ENCODE data around the gene TP53BP2.
"Not testable (repeated sequence)": the region's sequence is repeated elsewhere in the genome, so short reads cannot be mapped to it uniquely, and the experiment has no call there.

The TP53BP2 gene

DNA sequence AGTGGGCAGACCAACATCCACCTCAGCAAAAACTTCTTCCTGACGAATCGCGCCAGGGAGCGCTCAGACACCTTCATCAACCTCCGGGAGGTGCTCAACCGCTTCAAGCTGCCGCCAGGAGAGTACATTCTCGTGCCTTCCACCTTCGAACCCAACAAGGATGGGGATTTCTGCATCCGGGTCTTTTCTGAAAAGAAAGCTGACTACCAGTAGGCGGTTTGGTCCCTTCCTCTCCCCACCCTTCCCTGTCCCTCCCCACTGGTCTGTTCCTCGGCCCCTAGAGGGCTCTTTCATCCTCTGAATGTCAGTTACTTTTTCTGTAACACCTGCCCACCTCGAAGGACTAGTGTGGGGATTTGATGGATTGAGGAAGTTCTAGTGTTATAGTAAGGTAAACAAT is 86.5 kb downstream of the TP53BP2 start:
- no peak for DNase-seq

- no peak for DNase-seq
Measured at GRCh38 chr1:223758734-223759133, 87.0 kb downstream of the TP53BP2 start.

- DNase-seq = no peak
Measured at GRCh38 chr1:223756806-223757700, 88.7 kb downstream of the TP53BP2 start.

DNA sequence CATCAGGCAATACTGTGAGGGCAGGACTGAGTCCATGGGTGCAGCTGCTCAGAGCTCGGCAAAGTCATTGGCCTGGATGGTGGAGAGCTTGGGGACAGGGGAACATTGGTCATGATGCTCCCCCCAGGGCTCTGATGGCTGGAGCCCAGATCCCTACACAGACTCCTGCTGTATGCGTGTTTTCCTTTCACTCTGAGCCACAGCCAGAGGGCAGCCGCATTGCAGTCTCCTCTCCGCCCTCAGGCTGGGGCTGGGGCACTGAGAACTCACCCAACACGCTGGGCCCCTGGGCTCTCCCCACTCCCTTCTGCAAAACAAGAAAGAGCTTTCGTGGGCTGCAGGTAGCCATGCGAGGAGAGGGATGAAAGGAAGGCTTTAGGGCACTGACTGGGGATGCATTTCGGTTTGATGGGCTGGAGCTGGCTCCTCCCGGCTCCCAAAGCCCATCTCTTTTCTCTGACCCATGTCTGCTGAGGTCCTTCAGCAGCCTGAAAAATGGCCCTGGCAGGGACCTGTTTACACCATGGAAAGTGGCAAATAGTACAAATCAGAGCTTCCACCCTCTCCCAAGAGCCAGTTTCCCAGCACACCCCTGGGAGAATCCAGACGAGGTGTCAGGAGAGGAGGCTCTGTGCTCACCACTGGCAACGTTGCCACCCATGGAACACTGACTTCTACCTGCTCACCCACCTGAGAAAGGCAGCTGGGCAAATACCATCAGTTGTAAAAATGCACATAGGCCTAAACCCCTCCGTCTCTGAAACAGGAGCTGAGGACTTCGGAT is 89.6 kb downstream of the TP53BP2 start:
- DNase-seq = no peak

DNA sequence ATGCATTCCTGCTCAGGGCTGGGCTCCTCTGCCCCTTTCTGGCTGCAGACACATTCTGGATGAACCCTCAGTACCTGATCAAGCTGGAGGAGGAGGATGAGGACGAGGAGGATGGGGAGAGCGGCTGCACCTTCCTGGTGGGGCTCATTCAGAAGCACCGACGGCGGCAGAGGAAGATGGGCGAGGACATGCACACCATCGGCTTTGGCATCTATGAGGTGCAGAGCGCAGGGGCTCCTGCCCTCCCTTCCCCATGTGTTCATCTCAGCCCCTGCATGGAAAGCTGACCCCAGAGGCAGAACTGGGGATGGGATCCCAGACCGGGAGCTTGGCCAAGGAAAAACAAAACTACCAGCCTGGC is 90.3 kb downstream of the TP53BP2 start:
- DNase-seq = no peak

DNA sequence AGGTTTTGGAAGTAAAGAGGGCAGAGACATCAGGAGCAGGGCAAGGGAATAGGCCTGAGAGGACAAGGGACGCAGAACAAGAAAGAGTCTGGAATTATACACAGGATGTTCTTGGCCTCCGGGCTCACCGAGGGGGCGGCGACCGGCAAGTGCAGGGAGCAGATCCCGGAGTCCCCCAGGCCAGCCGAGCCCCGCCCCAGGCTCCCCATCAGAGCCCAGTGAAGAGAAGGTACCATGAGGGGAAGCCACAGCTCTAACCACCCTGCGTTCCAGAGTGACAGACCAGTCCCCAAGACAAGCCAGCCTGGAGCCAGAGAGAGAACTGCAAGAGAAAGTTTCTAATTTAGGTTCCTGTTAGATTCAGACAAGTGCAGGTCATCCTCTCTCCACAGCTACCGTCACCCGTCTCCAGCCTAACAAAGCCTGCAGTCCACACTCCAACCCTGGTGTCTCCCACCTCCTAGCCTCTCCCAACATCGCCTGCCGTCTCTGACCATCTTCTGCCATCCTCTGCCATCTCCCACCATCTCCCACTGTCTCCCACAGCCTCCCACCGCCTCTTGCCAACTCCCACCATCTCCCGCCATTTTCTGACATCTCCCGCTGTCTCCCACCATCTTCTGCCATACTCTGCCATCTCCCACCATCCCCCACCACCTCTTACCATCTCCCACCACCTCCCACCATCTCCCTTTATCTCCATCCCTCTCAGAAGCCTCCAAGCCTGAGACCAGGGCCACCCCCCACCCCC is 90.9 kb downstream of the TP53BP2 start:
- DNase-seq = no peak

DNA sequence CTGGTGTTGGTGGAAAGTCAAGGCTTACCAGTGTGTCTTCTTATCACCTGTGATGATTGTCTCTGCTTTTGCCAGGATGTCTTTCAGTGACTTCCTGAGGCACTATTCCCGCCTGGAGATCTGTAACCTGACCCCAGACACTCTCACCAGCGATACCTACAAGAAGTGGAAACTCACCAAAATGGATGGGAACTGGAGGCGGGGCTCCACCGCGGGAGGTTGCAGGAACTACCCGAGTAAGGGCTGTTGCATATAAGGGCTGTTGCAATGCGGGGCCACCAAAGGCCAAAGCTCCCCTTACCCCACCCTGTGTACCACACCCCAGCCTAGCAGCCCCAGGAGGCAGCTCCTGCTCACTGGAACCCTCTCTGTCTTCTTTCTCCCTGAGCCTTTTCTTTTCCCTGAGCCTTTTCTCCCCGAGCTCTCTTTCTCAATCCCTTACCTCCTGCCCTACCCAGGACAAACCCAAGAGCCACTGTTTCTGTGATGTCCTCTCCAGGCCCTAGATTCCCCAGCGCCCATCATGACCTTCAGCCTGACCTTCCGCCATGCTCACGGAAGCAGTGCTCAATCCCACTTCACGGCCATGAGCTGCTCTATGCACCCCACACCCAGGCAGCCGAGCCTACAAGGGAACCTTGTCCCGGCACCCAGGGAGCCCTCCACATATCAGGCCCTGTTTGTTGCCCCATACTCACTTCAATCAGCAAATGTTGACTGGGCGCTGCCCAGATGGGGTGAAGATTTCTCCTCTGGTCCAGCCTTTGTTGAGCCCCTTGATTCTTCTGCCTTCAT is 92.8 kb downstream of the TP53BP2 start:
- no peak for DNase-seq

GRCh38 chr1:223751696-223752095 is 94.1 kb downstream of the TP53BP2 start:
- no peak for DNase-seq

- no peak for DNase-seq
Measured at GRCh38 chr1:223750730-223751570, 94.8 kb downstream of the TP53BP2 start.

GRCh38 chr1:223748773-223749733 is 96.7 kb downstream of the TP53BP2 start:
- no peak for DNase-seq

GRCh38 chr1:223748405-223748772 is 97.4 kb downstream of the TP53BP2 start:
- DNase-seq = no peak

GRCh38 chr1:223747838-223748335 is 97.9 kb downstream of the TP53BP2 start:
- DNase-seq = no peak

DNA sequence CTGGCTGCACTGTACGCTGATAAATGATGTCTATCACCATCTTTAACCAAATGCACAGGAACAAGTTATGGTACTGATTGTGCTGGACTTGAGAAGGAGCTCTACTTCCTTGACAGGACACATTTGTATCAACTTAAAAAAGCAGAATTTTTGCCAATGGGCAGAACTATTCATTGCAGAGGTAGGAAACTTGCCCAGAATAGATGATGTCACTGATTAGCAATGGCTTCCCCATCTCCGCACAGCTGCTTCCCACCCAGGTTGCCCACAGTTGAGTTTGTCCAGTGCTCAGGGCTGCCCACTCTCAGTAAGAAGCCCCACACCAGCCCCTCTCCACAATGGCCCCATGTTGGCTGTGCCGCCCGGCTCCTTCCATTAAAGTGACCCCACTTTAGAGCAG is 100.0 kb downstream of the TP53BP2 start:
- DNase-seq = no peak

GRCh38 chr1:223742856-223743517 is 102.8 kb downstream of the TP53BP2 start:
- DNase-seq = no peak

GRCh38 chr1:223741861-223742260 is 103.9 kb downstream of the TP53BP2 start:
- no peak for DNase-seq

DNA sequence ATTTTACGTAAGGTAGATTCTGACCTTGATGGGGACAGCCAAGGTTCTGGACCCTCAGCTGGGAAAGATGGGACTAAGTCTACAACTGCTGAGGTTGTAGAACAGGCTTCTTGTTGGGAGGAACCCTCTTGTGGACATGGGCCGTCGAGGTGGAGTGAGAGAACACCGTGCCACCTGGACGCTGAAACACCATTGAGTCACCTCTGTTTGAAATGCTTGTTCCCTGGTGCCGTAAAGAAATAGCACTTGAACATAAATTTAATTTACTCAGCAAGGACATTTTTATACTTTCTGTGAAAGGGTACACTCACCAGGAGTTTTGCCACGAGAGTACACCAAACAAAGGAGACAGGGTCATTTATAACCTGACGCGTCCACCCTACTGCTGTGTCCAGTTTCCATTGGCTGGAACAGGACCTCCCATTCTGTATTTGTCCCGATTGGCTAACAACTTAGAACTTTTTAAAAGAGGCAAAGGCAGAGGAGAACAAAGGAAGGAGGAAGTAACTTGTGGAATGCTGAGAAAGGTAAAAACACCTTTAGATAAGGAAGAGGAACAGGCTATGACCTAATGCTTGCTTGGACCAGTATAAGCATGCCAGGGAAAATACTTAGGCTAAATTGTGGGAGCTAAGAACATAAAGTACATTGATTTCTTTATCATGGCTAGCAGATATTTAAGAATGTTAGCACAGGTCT is 105.6 kb downstream of the TP53BP2 start:
- DNase-seq = not testable (repeated sequence)

DNA sequence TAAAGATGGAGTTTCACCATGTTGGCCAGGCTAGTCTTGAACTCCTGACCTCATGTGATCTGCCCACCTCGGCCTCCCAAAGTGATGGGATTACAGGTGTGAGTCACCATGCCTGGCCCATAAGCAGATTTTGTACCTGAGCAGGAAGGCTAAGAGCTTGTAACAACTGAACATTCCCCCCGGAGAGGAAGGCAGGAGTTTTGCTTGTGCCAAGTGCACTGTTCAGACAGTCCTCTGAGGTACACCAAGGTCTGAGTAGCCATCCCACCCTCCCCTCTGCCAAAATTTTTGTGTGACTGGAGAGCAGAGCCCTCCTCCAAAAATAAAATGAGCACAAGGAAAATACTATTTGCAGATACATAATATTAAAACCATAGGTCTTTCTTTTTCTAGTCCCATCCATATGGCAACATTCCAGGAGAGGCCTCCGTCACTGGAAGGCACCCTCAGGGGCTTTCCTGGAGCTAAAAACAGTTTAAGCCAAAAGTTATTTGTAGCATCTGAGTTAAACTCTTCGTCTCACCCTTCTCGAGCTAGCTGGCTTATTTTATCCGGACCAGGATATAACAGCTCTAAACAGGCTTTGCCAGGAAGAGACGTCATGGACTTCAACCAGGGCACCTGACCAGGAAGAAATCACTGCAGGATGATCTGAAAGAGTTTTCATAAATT is 106.2 kb downstream of the TP53BP2 start:
- no peak for DNase-seq

Measured in DMS79 (cell line).